HL-60 (cell line): ENCODE measurements around the gene TRIO.

Source experiments
- POLR2AphosphoS5 ChIP-seq: IDR thresholded peaks from 2 replicates; pipeline ENCODE4 v1.6.1; 2012; ENCODE audit warnings: low read depth
- REST ChIP-seq: IDR thresholded peaks from 2 replicates; pipeline ENCODE4 v1.6.1; 2012; ENCODE audit warnings: low read depth; ENCODE audit not compliant: insufficient replicate concordance
- SPI1 ChIP-seq: IDR thresholded peaks from 2 replicates; pipeline ENCODE4 v1.6.1; 2012; ENCODE audit warnings: low read depth, mild to moderate bottlenecking, borderline replicate concordance
- TF ChIP-seq, protein P1 (sequence below): IDR thresholded peaks from one replicate; pipeline ENCODE4 v1.5.1; 2011; ENCODE audit warnings: low read length, control low read depth, inconsistent platforms; ENCODE audit not compliant: insufficient read depth

DNA sequence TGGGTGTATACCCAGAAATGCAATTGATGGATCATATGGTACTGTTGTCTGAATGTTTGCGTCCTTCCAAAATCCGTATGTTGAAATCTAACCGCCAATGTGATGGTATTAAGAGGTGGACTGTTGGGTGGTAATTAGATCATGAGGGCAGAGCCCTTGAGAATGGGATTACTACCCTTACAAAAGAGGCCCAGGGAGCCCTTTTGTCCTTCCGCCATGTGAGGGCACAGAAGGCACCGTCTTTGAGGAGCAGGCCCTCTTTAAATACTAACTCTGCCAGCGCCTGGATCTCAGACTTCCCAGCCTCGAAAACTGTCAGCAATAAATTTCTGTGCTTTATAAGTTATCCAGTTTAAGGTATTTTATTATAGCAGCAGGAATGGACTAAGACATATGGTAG is 282.4 kb downstream of the TRIO start:
- TF ChIP-seq SPI1 (no peak), POLR2AphosphoS5 (no peak), REST (no peak)
- TF ChIP-seq, protein P1, sequence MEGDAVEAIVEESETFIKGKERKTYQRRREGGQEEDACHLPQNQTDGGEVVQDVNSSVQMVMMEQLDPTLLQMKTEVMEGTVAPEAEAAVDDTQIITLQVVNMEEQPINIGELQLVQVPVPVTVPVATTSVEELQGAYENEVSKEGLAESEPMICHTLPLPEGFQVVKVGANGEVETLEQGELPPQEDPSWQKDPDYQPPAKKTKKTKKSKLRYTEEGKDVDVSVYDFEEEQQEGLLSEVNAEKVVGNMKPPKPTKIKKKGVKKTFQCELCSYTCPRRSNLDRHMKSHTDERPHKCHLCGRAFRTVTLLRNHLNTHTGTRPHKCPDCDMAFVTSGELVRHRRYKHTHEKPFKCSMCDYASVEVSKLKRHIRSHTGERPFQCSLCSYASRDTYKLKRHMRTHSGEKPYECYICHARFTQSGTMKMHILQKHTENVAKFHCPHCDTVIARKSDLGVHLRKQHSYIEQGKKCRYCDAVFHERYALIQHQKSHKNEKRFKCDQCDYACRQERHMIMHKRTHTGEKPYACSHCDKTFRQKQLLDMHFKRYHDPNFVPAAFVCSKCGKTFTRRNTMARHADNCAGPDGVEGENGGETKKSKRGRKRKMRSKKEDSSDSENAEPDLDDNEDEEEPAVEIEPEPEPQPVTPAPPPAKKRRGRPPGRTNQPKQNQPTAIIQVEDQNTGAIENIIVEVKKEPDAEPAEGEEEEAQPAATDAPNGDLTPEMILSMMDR = no peak
